ENCODE data around the gene FBLIM1.
"Not testable (repeated sequence)": the region's sequence is repeated elsewhere in the genome, so short reads cannot be mapped to it uniquely, and the experiment has no call there.

FBLIM1 gene

GRCh38 chr1:15770313-15770962 is 11.8 kb downstream of the FBLIM1 start:
- DNase-seq: no peak

GRCh38 chr1:15771836-15772515 is 13.4 kb downstream of the FBLIM1 start:
- no peak for DNase-seq

- DNase-seq: no peak
Measured at GRCh38 chr1:15775706-15776105, 17.1 kb downstream of the FBLIM1 start.

- DNase-seq: no peak
Measured at GRCh38 chr1:15777909-15778707, 19.5 kb downstream of the FBLIM1 start.

- no peak for DNase-seq
Measured at GRCh38 chr1:15785683-15786082, 27.1 kb downstream of the FBLIM1 start.

- DNase-seq: no peak
Measured at GRCh38 chr1:15786581-15786980, 28.0 kb downstream of the FBLIM1 start.

GRCh38 chr1:15788624-15789301 is 30.2 kb downstream of the FBLIM1 start:
- DNase-seq: no peak

GRCh38 chr1:15796086-15796462 is 37.5 kb downstream of the FBLIM1 start:
- DNase-seq: no peak

GRCh38 chr1:15797614-15798390 is 39.2 kb downstream of the FBLIM1 start:
- DNase-seq: no peak

GRCh38 chr1:15799004-15799867 is 40.6 kb downstream of the FBLIM1 start:
- no peak for DNase-seq

- DNase-seq: peak; percentile 33
Measured at GRCh38 chr1:15799928-15800835, 41.6 kb downstream of the FBLIM1 start.

GRCh38 chr1:15802234-15802965 is 43.8 kb downstream of the FBLIM1 start:
- no peak for DNase-seq

- no peak for DNase-seq
Measured at GRCh38 chr1:15803380-15803779, 44.8 kb downstream of the FBLIM1 start.

GRCh38 chr1:15804060-15804459 is 45.5 kb downstream of the FBLIM1 start:
- no peak for DNase-seq

GRCh38 chr1:15807121-15807520 is 48.5 kb downstream of the FBLIM1 start:
- no peak for DNase-seq

GRCh38 chr1:15807549-15807948 is 49.0 kb downstream of the FBLIM1 start, which contains the start of gene UQCRHL:
Gene UQCRHL, minus strand, starts transcription at chr1:15807649. Its CDS starts 0 bp downstream, at chr1:15807649.
- DNase-seq: not testable (repeated sequence)

GRCh38 chr1:15808955-15809354 is 50.4 kb downstream of the FBLIM1 start:
- no peak for DNase-seq

- DNase-seq: no peak
Measured at GRCh38 chr1:15810073-15810472, 51.5 kb downstream of the FBLIM1 start.

- no peak for DNase-seq
Measured at GRCh38 chr1:15816674-15817073, 58.1 kb downstream of the FBLIM1 start.

GRCh38 chr1:15820478-15820877 is 61.9 kb downstream of the FBLIM1 start:
- DNase-seq: no peak

All from NCI-H1092 treated with DMSO at 0.1 percent for 48 hours (cell line).